Esophagus squamous epithelium (tissue), 5 donors: Measurements from ENCODE around the gene NAXE. TPM values are rescaled to one million over a fixed set of nuclear protein-coding genes. Genes with fewer than 3 reads are reported as not detected.

Experiments
- DNase-seq: peaks from one replicate; lab custom pipeline; 2025; lab: John Stamatoyannopoulos, UW
- H3K27ac ChIP-seq, 4 donors: fragments of 200-600 bp; sonication (generic); one replicate each; pipeline ENCODE4 v1.5.1; 2016 to 2019; ENCODE audit warnings: mild to moderate bottlenecking in 1 of 4
- H3K27me3 ChIP-seq, 4 donors: fragments of 200-600 bp; sonication (generic); 1 replicate in 3 of 4; 2 replicates in 1 of 4; pipeline versions ENCODE4 v1.5.1 to v1.6.0; 2017 to 2021; ENCODE audit warnings: antibody characterized with exemption in 1 of 4
- H3K36me3 ChIP-seq, 3 donors: fragments of 200-600 bp; sonication (generic); one replicate each; pipeline ENCODE4 v1.5.1; 2016 to 2019
- H3K4me1 ChIP-seq, 3 donors: fragments of 200-600 bp; sonication (generic); one replicate each; pipeline ENCODE4 v1.5.1; 2017 to 2019
- H3K4me3 ChIP-seq, 4 donors: fragments of 200-600 bp; sonication (generic); 1 replicate in 3 of 4; 2 replicates in 1 of 4; pipeline ENCODE4 v1.5.1; 2016 to 2019; ENCODE audit warnings: mild to moderate bottlenecking in 2 of 4, moderate library complexity in 1 of 4
- H3K9me3 ChIP-seq, 3 donors: fragments of 200-600 bp; sonication (generic); one replicate each; pipeline ENCODE4 v1.5.1; 2016 to 2019
- POLR2A ChIP-seq, 4 donors: fragments of 450-650 bp; IDR thresholded peaks; one replicate each; pipeline ENCODE4 v1.6.1; 2017; ENCODE audit warnings: antibody characterized with exemption in 4 of 4, mild to moderate bottlenecking in 4 of 4, moderate library complexity in 3 of 4
- WGBS, 2 donors: methylation state at CpG; one replicate each; pipeline ENCODE4 v1.1.5; 2018; 5-methylcytosine and 5-hydroxymethylcytosine counted together
- intact Hi-C: fragments of 100-400 bp; cut with DNase I; formaldehyde crosslinking; loops from one replicate; pipeline ENCODE4 v1.15.0; 2022
- total RNA-seq, 4 donors: library from RNA; depleted of rRNA; stranded (reverse); fragments of >200 nt; gene quantifications; one replicate each; pipeline ENCODE4 v1.1.0, GENCODE V29; 2016
- TF ChIP-seq, protein P1 (sequence below), 6 experiments: fragments of 450-650 bp in 4 of 6; fragments of 200-600 bp in 2 of 6; sonication (generic) in 2 of 6; IDR thresholded peaks; one replicate each; pipeline ENCODE4 v1.5.1; 2016 to 2019; ENCODE audit warnings: antibody characterized with exemption in 6 of 6, mild to moderate bottlenecking in 4 of 6, moderate library complexity in 4 of 6
- donor health status: DM: yes; HTN: yes; CAD: no.

NAXE gene
- total RNA-seq, 4 donors from 2014 or later = 36.5 to 64.4 (median 52.8) TPM

DNA sequence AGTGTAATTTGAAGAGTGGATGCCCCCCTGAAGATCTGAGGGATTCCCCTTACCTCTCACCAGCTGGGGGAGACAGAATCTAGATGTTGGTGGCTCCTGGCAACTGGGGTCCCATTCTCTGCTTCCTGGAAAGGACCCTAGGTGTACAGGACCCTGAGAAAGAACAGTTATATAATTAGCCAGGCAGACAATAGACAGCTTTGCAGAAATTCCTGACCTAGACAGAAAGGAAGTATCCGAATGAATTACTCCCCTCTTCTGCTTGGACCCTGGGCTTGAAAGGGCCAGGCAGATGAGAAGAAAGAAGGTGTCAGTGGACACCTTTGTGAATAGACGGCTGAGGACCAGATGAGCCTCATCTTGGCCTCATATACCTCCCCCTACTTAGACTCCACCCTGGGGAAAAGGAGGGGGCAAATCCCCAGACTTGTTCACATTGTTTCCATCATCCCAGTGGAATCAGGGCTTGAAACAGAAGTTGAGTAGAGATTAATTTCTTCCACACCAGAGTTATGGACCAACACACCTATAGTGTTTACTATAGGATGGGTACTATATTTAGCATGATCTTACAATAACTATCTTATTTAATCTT lies 17.4 kb upstream of the NAXE start:
- no peak overlapping the region for H3K4me3 ChIP-seq
- peaks cover 0 to 7% (median 0%) of the 10 kb centered on the region in 4 donors for H3K27me3 ChIP-seq
- H3K36me3 ChIP-seq = no peaks in the 10 kb centered on the region
- WGBS, 2 donors = 49 to 51% methylated on average over 2 of the region's 2 CpGs
- no peak for TF ChIP-seq POLR2A (IDR thresholded peaks at IDR 0.05)
- TF ChIP-seq, protein P1, sequence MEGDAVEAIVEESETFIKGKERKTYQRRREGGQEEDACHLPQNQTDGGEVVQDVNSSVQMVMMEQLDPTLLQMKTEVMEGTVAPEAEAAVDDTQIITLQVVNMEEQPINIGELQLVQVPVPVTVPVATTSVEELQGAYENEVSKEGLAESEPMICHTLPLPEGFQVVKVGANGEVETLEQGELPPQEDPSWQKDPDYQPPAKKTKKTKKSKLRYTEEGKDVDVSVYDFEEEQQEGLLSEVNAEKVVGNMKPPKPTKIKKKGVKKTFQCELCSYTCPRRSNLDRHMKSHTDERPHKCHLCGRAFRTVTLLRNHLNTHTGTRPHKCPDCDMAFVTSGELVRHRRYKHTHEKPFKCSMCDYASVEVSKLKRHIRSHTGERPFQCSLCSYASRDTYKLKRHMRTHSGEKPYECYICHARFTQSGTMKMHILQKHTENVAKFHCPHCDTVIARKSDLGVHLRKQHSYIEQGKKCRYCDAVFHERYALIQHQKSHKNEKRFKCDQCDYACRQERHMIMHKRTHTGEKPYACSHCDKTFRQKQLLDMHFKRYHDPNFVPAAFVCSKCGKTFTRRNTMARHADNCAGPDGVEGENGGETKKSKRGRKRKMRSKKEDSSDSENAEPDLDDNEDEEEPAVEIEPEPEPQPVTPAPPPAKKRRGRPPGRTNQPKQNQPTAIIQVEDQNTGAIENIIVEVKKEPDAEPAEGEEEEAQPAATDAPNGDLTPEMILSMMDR (IDR thresholded peaks at IDR 0.05) = no peak
- intact Hi-C loops = no loop called here
- H3K27ac ChIP-seq = no peak overlapping the region
- DNase-seq = no peak
- H3K9me3 ChIP-seq = no peaks in the 10 kb centered on the region
- H3K4me1 ChIP-seq = peaks cover 7 to 19% (median 15%) of the 10 kb centered on the region in 3 donors

DNA sequence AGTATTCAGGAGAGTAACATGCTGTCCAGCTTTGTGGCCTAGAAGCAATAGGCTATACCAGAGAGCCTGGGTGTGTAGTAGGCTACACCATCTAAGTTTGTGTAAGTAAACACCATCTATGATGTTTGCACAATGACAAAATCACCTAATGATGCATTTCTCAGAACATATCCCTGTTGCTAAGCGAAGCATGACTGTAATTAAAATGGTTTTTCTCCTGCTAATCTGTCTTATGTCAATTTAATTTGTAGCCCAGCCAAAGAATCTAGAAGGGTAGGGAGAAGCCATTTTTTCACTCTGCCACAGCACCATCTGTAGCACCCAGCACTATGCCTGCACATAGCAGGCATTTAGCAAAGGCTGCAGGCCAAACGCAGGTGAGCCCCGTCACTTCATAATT lies 14.0 kb upstream of the NAXE start:
- Histone ChIP-seq H3K4me3 (no peak overlapping the region), H3K36me3 (no peaks in the 10 kb centered on the region), H3K27me3 (no peaks in the 10 kb centered on the region), H3K27ac (no peak overlapping the region), H3K4me1 (peaks cover 0 to 2% (median 0%) of the 10 kb centered on the region in 3 donors), H3K9me3 (no peaks in the 10 kb centered on the region)
- DNase-seq = no peak
- no peak for TF ChIP-seq POLR2A (IDR thresholded peaks at IDR 0.05)
- TF ChIP-seq, protein P1 (IDR thresholded peaks at IDR 0.05) = no peak
- intact Hi-C loops = no loop called here
- WGBS, 2 donors = 89 to 90% methylated on average over 3 of the region's 3 CpGs

GRCh38 chr1:156578055-156578454 lies 13.5 kb upstream of the NAXE start:
- intact Hi-C loops = no loop called here

GRCh38 chr1:156579472-156579871 lies 12.1 kb upstream of the NAXE start, which contains the start of gene TTC24:
TSS of gene TTC24 (plus strand) at chr1:156579723. CDS start at chr1:156581365, 1,642 bp downstream.
- TF ChIP-seq, protein P1 (IDR thresholded peaks at IDR 0.05) = no peak
- no peak for TF ChIP-seq POLR2A (IDR thresholded peaks at IDR 0.05)
- H3K9me3 ChIP-seq = no peaks in the 10 kb centered on the region
- 70 to 76% methylated on average over 5 of the region's 5 CpGs for WGBS, 2 donors
- no peaks in the 10 kb centered on the region for H3K36me3 ChIP-seq
- no peaks in the 10 kb centered on the region for H3K27me3 ChIP-seq
- no peak for DNase-seq
- H3K27ac ChIP-seq = no peak within 1 kb of the TSS
- no peaks in the 10 kb centered on the region for H3K4me1 ChIP-seq
- intact Hi-C loops = no loop called here
- no peak within 1 kb of the TSS for H3K4me3 ChIP-seq

More at GRCh38 chr1:156578055-156578454, 13.5 kb upstream of the NAXE start:
- TF ChIP-seq, protein P1 (IDR thresholded peaks at IDR 0.05) = no peak
- no peak for TF ChIP-seq POLR2A (IDR thresholded peaks at IDR 0.05)
- Histone ChIP-seq H3K4me3 (no peak overlapping the region), H3K4me1 (no peaks in the 10 kb centered on the region), H3K36me3 (no peaks in the 10 kb centered on the region), H3K27me3 (no peaks in the 10 kb centered on the region), H3K27ac (no peak overlapping the region), H3K9me3 (no peaks in the 10 kb centered on the region)
- DNase-seq = no peak
- WGBS, 2 donors = 49 to 53% methylated on average over 3 to 7 of the region's 7 CpGs

DNA sequence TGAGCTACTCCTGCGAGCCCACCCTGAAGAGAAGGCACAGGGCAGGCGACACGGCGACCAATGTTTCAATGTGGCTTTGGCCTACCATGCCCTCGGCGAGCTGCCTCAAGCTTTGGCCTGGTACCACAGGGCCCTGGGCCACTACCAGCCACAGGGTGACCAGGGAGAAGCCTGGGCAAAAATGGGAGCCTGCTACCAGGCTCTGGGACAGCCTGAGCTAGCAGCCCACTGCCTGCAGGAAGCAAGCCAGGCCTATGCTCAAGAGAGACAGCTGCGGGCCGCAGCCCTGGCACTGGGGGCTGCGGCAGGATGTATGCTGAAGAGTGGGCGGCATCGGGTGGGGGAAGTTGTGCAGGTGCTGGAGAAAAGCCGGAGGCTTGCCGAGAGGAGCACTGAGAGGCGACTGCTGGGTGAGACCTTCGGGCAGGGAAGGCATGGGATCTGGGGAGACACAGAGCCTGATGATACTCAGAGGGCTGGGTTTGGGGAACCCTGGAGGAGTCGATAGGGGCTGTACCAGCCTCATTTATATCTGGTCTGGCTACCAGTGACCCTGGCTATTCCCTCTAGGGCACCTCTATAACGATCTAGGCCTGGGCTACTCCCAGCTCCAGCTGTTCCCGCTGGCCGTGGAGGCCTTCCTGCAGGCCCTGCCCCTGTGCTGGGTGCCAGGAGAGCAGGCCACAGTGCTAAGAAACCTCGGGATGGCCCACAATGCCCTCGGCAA lies 9.8 kb upstream of the NAXE start:
- intact Hi-C loops = loop anchor here (10.0 kb wide), 1 partner anchor 107 kb away; no protein-coding TSS in a partner anchor

More for the DNA sequence above, 9.8 kb upstream of the NAXE start:
- 58 to 64% methylated on average over 8 to 10 of the region's 21 CpGs for WGBS, 2 donors
- no peaks in the 10 kb centered on the region for H3K27me3 ChIP-seq
- no peaks in the 10 kb centered on the region for H3K9me3 ChIP-seq
- H3K4me1 ChIP-seq = no peaks in the 10 kb centered on the region
- TF ChIP-seq, protein P1 (IDR thresholded peaks at IDR 0.05) = no peak
- TF ChIP-seq POLR2A (IDR thresholded peaks at IDR 0.05) = no peak
- no peaks in the 10 kb centered on the region for H3K36me3 ChIP-seq
- no peak overlapping the region for H3K27ac ChIP-seq
- peak overlapping the region in 1 of 4 donors; percentile 5 for H3K4me3 ChIP-seq
- DNase-seq = no peak
